Measurements from ENCODE around the gene TFEC.
A peak's percentile ranks its signal among the peaks of the same experiment; 100 is the strongest.
"Not testable (repeated sequence)": the region's sequence is repeated elsewhere in the genome, so short reads cannot be mapped to it uniquely, and the experiment has no call there.

The TFEC gene

DNA sequence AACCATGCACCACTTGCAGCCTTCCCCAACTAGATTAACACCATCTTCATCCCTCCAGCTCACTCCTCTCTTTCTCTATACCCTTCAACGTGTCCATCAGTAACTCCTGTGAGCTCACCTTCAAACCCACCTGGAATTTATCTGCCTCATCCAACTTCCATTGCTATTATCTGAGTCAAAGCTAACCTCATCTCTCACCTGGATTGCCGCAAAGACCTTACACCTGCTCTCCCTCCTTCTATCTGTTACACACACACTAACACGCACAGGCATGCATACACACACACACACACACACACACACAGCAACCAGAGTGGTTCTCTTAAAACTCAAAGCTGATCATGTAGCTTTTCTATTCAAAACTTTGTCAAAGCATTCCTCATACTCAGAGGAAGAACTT is 3.8 kb upstream of the TFEC start:
- Histone ChIP-seq H3K4me1 (ENCODE audit: control insufficient read depth in 1 of 2, insufficient read depth in 2 of 2, low read length in 2 of 2) (no peaks in the 10 kb centered on the region), H3K36me3 (ENCODE audit: control insufficient read depth in 1 of 2, insufficient read depth in 2 of 2, low read length in 2 of 2) (no peaks in the 10 kb centered on the region), H3K27ac (ENCODE audit: low read depth, low read length) (no peak overlapping the region), H3K4me3 (ENCODE audit: low read depth in 1 of 2, low read length in 2 of 2) (no peak overlapping the region), H3K9ac (ENCODE audit: low read depth in 1 of 2, low read length in 2 of 2) (no peak overlapping the region), H3K27me3 (ENCODE audit: control insufficient read depth in 1 of 2, insufficient read depth in 2 of 2, low read length in 2 of 2) (no peaks in the 10 kb centered on the region), H3K9me3 (ENCODE audit: control insufficient read depth in 1 of 2, low read length in 2 of 2) (no peaks in the 10 kb centered on the region)

GRCh38 chr7:116032886-116033285 is 2.3 kb upstream of the TFEC start:
- Histone ChIP-seq H3K4me1 (ENCODE audit: control insufficient read depth in 1 of 2, insufficient read depth in 2 of 2, low read length in 2 of 2) (no peaks in the 10 kb centered on the region), H3K9me3 (ENCODE audit: control insufficient read depth in 1 of 2, low read length in 2 of 2) (no peaks in the 10 kb centered on the region), H3K36me3 (ENCODE audit: control insufficient read depth in 1 of 2, insufficient read depth in 2 of 2, low read length in 2 of 2) (no peaks in the 10 kb centered on the region), H3K4me3 (ENCODE audit: low read depth in 1 of 2, low read length in 2 of 2) (no peak overlapping the region), H3K9ac (ENCODE audit: low read depth in 1 of 2, low read length in 2 of 2) (no peak overlapping the region), H3K27me3 (ENCODE audit: control insufficient read depth in 1 of 2, insufficient read depth in 2 of 2, low read length in 2 of 2) (no peaks in the 10 kb centered on the region), H3K27ac (ENCODE audit: low read depth, low read length) (no peak overlapping the region)

DNA sequence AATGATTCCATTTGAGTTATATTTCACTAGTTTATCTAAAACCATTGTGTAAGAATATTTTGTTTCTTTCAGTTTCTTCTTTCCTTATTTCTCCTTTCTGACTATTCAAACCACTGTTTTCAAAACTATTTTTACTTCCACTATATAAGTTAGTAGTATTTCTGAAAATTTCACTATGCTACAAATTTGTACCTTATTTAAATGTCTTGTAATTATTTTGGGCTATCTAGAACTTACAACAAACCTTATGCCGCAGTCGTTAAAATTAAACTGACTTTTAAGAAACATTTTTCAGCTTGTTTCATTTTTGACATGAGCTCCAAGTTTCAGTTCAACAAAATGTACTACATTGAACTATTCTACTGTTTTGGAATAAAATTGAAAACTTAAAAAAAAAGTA is 1.8 kb downstream of the TFEC start:
- no peaks in the 10 kb centered on the region for H3K27me3 ChIP-seq (ENCODE audit: control insufficient read depth in 1 of 2, insufficient read depth in 2 of 2, low read length in 2 of 2)
- no peaks in the 10 kb centered on the region for H3K4me1 ChIP-seq (ENCODE audit: control insufficient read depth in 1 of 2, insufficient read depth in 2 of 2, low read length in 2 of 2)
- H3K9me3 ChIP-seq (ENCODE audit: control insufficient read depth in 1 of 2, low read length in 2 of 2), result no peaks in the 10 kb centered on the region
- no peak overlapping the region for H3K27ac ChIP-seq (ENCODE audit: low read depth, low read length)
- no peaks in the 10 kb centered on the region for H3K36me3 ChIP-seq (ENCODE audit: control insufficient read depth in 1 of 2, insufficient read depth in 2 of 2, low read length in 2 of 2)
- no peak overlapping the region for H3K9ac ChIP-seq (ENCODE audit: low read depth in 1 of 2, low read length in 2 of 2)
- peak overlapping the region in 1 of 2 donors; percentile 7 for H3K4me3 ChIP-seq (ENCODE audit: low read depth in 1 of 2, low read length in 2 of 2)

DNA sequence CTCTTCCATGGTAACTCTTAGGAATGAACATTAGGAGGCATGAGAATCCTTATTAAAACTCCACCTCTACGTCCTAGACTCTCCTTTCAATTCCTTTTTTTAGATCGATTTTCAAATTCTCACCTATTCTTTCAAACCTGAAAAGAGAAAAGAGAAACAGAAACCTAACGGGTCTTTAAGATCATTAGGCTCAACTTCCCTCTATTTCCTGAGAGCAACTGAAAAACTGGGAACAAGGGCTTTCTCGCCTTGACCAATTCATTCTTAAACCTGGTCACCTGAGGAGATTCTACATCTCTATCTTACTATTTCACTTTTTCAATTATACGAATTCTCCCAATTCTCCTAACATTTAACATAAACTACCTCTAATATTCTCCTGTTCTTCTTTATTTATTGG is 2.8 kb downstream of the TFEC start:
- no peaks in the 10 kb centered on the region for H3K27me3 ChIP-seq (ENCODE audit: control insufficient read depth in 1 of 2, insufficient read depth in 2 of 2, low read length in 2 of 2)
- H3K4me3 ChIP-seq (ENCODE audit: low read depth in 1 of 2, low read length in 2 of 2), result no peak overlapping the region
- no peak overlapping the region for H3K27ac ChIP-seq (ENCODE audit: low read depth, low read length)
- H3K9me3 ChIP-seq (ENCODE audit: control insufficient read depth in 1 of 2, low read length in 2 of 2), result no peaks in the 10 kb centered on the region
- no peaks in the 10 kb centered on the region for H3K36me3 ChIP-seq (ENCODE audit: control insufficient read depth in 1 of 2, insufficient read depth in 2 of 2, low read length in 2 of 2)
- H3K9ac ChIP-seq (ENCODE audit: low read depth in 1 of 2, low read length in 2 of 2), result no peak overlapping the region
- H3K4me1 ChIP-seq (ENCODE audit: control insufficient read depth in 1 of 2, insufficient read depth in 2 of 2, low read length in 2 of 2), result no peaks in the 10 kb centered on the region

DNA sequence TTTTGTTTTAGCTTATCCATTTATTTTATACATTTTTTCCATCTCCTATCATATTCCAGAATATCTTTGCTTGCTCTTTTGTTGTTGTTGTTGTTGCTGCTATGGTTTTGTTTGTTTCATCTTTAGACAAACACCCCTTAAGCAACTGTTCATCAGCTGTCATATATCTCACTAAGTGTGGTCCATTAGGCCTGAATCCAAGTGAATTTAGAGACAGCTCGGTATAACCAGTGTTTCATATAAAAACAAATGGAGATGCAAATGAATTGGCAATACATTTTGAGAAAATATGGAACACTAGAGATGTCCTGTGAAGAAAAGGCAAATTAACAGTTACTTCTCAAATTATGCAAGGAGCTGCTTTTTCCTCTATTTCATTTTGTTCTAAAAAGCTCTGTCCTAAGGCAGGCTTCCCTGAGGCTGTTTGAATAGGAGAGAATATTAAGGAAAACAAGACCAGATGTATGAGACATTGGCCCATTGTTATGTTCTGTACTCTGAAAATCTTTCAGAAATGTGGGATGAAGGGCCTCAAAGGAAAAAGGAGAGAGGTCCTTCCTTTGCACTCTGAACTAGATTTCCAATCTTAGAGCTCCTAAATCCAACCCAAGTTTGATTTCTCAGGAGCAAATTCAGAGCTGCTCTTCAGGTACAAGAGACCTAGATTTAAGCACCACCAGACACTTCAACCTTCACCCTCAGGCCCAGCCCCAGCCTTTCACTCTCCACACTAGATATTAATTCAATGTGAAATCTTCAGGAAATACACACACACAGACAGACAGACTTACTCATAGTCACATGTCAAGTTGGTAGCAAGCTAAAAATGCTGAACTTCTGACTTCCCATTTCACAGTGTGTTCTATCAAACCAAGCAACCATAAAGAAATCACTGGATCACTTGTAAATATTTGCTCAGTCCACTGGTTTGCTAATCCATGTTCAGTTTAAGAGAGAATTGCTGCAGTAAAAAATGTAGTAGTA is 5.4 kb downstream of the TFEC start:
- no peaks in the 10 kb centered on the region for H3K9me3 ChIP-seq (ENCODE audit: control insufficient read depth in 1 of 2, low read length in 2 of 2)
- H3K36me3 ChIP-seq (ENCODE audit: control insufficient read depth in 1 of 2, insufficient read depth in 2 of 2, low read length in 2 of 2), result no peaks in the 10 kb centered on the region
- H3K4me1 ChIP-seq (ENCODE audit: control insufficient read depth in 1 of 2, insufficient read depth in 2 of 2, low read length in 2 of 2), result no peaks in the 10 kb centered on the region
- no peak overlapping the region for H3K27ac ChIP-seq (ENCODE audit: low read depth, low read length)
- no peak overlapping the region for H3K4me3 ChIP-seq (ENCODE audit: low read depth in 1 of 2, low read length in 2 of 2)
- H3K27me3 ChIP-seq (ENCODE audit: control insufficient read depth in 1 of 2, insufficient read depth in 2 of 2, low read length in 2 of 2), result no peaks in the 10 kb centered on the region
- no peak overlapping the region for H3K9ac ChIP-seq (ENCODE audit: low read depth in 1 of 2, low read length in 2 of 2)

- H3K9ac ChIP-seq (ENCODE audit: low read depth in 1 of 2, low read length in 2 of 2), result no peak overlapping the region
- no peak overlapping the region for H3K27ac ChIP-seq (ENCODE audit: low read depth, low read length)
- H3K36me3 ChIP-seq (ENCODE audit: control insufficient read depth in 1 of 2, insufficient read depth in 2 of 2, low read length in 2 of 2), result no peaks in the 10 kb centered on the region
- no peak overlapping the region for H3K4me3 ChIP-seq (ENCODE audit: low read depth in 1 of 2, low read length in 2 of 2)
- H3K27me3 ChIP-seq (ENCODE audit: control insufficient read depth in 1 of 2, insufficient read depth in 2 of 2, low read length in 2 of 2), result no peaks in the 10 kb centered on the region
- H3K9me3 ChIP-seq (ENCODE audit: control insufficient read depth in 1 of 2, low read length in 2 of 2), result no peaks in the 10 kb centered on the region
- no peaks in the 10 kb centered on the region for H3K4me1 ChIP-seq (ENCODE audit: control insufficient read depth in 1 of 2, insufficient read depth in 2 of 2, low read length in 2 of 2)
These were observed 9.3 kb downstream of the TFEC start for GRCh38 chr7:116021237-116021636.

- Histone ChIP-seq H3K9ac (ENCODE audit: low read depth in 1 of 2, low read length in 2 of 2) (no peak overlapping the region), H3K4me3 (ENCODE audit: low read depth in 1 of 2, low read length in 2 of 2) (no peak overlapping the region), H3K36me3 (ENCODE audit: control insufficient read depth in 1 of 2, insufficient read depth in 2 of 2, low read length in 2 of 2) (no peaks in the 10 kb centered on the region), H3K4me1 (ENCODE audit: control insufficient read depth in 1 of 2, insufficient read depth in 2 of 2, low read length in 2 of 2) (no peaks in the 10 kb centered on the region), H3K27me3 (ENCODE audit: control insufficient read depth in 1 of 2, insufficient read depth in 2 of 2, low read length in 2 of 2) (no peaks in the 10 kb centered on the region), H3K27ac (ENCODE audit: low read depth, low read length) (no peak overlapping the region), H3K9me3 (ENCODE audit: control insufficient read depth in 1 of 2, low read length in 2 of 2) (no peaks in the 10 kb centered on the region)
These were observed 11.8 kb downstream of the TFEC start for GRCh38 chr7:116018731-116019130.

- Histone ChIP-seq H3K27ac (ENCODE audit: low read depth, low read length) (no peak overlapping the region), H3K36me3 (ENCODE audit: control insufficient read depth in 1 of 2, insufficient read depth in 2 of 2, low read length in 2 of 2) (no peaks in the 10 kb centered on the region)
These were observed 16.9 kb downstream of the TFEC start for GRCh38 chr7:116013675-116014074.

GRCh38 chr7:116011584-116011983 is 19.0 kb downstream of the TFEC start:
- Histone ChIP-seq H3K9ac (ENCODE audit: low read depth in 1 of 2, low read length in 2 of 2) (no peak overlapping the region), H3K27ac (ENCODE audit: low read depth, low read length) (no peak overlapping the region), H3K4me1 (ENCODE audit: control insufficient read depth in 1 of 2, insufficient read depth in 2 of 2, low read length in 2 of 2) (no peaks in the 10 kb centered on the region), H3K4me3 (ENCODE audit: low read depth in 1 of 2, low read length in 2 of 2) (no peak overlapping the region), H3K27me3 (ENCODE audit: control insufficient read depth in 1 of 2, insufficient read depth in 2 of 2, low read length in 2 of 2) (no peaks in the 10 kb centered on the region), H3K9me3 (ENCODE audit: control insufficient read depth in 1 of 2, low read length in 2 of 2) (no peaks in the 10 kb centered on the region), H3K36me3 (ENCODE audit: control insufficient read depth in 1 of 2, insufficient read depth in 2 of 2, low read length in 2 of 2) (no peaks in the 10 kb centered on the region)

More at GRCh38 chr7:116013675-116014074, 16.9 kb downstream of the TFEC start:
- H3K9ac ChIP-seq (ENCODE audit: low read depth in 1 of 2, low read length in 2 of 2), result no peak overlapping the region
- no peaks in the 10 kb centered on the region for H3K27me3 ChIP-seq (ENCODE audit: control insufficient read depth in 1 of 2, insufficient read depth in 2 of 2, low read length in 2 of 2)
- H3K4me1 ChIP-seq (ENCODE audit: control insufficient read depth in 1 of 2, insufficient read depth in 2 of 2, low read length in 2 of 2), result no peaks in the 10 kb centered on the region
- no peak overlapping the region for H3K4me3 ChIP-seq (ENCODE audit: low read depth in 1 of 2, low read length in 2 of 2)
- H3K9me3 ChIP-seq (ENCODE audit: control insufficient read depth in 1 of 2, low read length in 2 of 2), result no peaks in the 10 kb centered on the region

GRCh38 chr7:116004762-116005161 is 25.8 kb downstream of the TFEC start:
- H3K4me1 ChIP-seq (ENCODE audit: control insufficient read depth in 1 of 2, insufficient read depth in 2 of 2, low read length in 2 of 2); H3K27ac ChIP-seq (ENCODE audit: low read depth, low read length); H3K9me3 ChIP-seq (ENCODE audit: control insufficient read depth in 1 of 2, low read length in 2 of 2); H3K4me3 ChIP-seq (ENCODE audit: low read depth in 1 of 2, low read length in 2 of 2); H3K9ac ChIP-seq (ENCODE audit: low read depth in 1 of 2, low read length in 2 of 2); H3K36me3 ChIP-seq (ENCODE audit: control insufficient read depth in 1 of 2, insufficient read depth in 2 of 2, low read length in 2 of 2); H3K27me3 ChIP-seq (ENCODE audit: control insufficient read depth in 1 of 2, insufficient read depth in 2 of 2, low read length in 2 of 2): not testable (repeated sequence)

Data from duodenal mucosa (tissue), 2 donors.